CD4-positive, alpha-beta T cell (primary cell): ENCODE measurements around the gene PRKACA. TPM values are rescaled to one million over a fixed set of nuclear protein-coding genes. Genes with fewer than 3 reads are reported as not detected.

Experiments
- ATAC-seq: fragments of 200-7000 bp; cut with Tn5 transposase; one replicate; pipeline ENCODE4 v1.10.0; 2022; ENCODE audit warnings: mild to moderate bottlenecking; ENCODE audit not compliant: poor library complexity
- CTCF ChIA-PET: fragments of 350-600 bp; sonication (Branson Sonifier 250); formaldehyde crosslinking; loops from one replicate; lab custom pipeline; 2021; ENCODE audit warnings: antibody characterized with exemption, inconsistent platforms; lab: Charles Lee
- POLR2A ChIA-PET: fragments of 350-600 bp; sonication (Branson Sonifier 250); formaldehyde crosslinking; loops from one replicate; lab custom pipeline; 2021; ENCODE audit warnings: antibody characterized with exemption, inconsistent platforms; lab: Charles Lee
- DNase-seq, 14 experiments: peaks; one replicate each; pipeline ENCODE4 v3.0.0-alpha.2; 2013 to 2020; ENCODE audit warnings: mixed read lengths in 2 of 14
- H3K27ac ChIP-seq, 2 donors: one replicate each; pipeline versions ENCODE4 v1.5.1 to v1.7.0; 2013; ENCODE audit warnings: low read length in 2 of 2, low read depth in 1 of 2, mild to moderate bottlenecking in 1 of 2
- H3K27me3 ChIP-seq, 2 experiments: 1 replicate in 1 of 2; 2 replicates in 1 of 2; pipeline versions ENCODE4 v1.6.1 to v1.7.0; 2013; ENCODE audit warnings: low read length in 2 of 2, control low read depth in 1 of 2, mild to moderate bottlenecking in 1 of 2, moderate library complexity in 1 of 2; ENCODE audit not compliant: insufficient read depth in 2 of 2, control insufficient read depth in 1 of 2
- H3K36me3 ChIP-seq: one replicate; pipeline ENCODE4 v1.6.1; 2013; ENCODE audit warnings: low read length, control low read depth; ENCODE audit not compliant: insufficient read depth
- H3K4me1 ChIP-seq: one replicate; pipeline ENCODE4 v1.6.1; 2013; ENCODE audit warnings: low read length, control low read depth; ENCODE audit not compliant: insufficient read depth
- H3K4me3 ChIP-seq: one replicate; pipeline ENCODE4 v1.5.1; 2013; ENCODE audit warnings: mild to moderate bottlenecking, low read length, moderate library complexity
- H3K9me3 ChIP-seq, 2 experiments: 1 replicate in 1 of 2; 2 replicates in 1 of 2; pipeline versions ENCODE4 v1.6.1 to v1.7.0; 2013; ENCODE audit warnings: low read length in 2 of 2, mild to moderate bottlenecking in 2 of 2, control low read depth in 1 of 2, moderate library complexity in 1 of 2; ENCODE audit not compliant: control insufficient read depth in 1 of 2, insufficient read depth in 1 of 2
- H3K27ac Mint-ChIP-seq: one replicate; pipeline ENCODE4 v1.8.0; 2020; ENCODE audit warnings: mixed read lengths
- H3K27me3 Mint-ChIP-seq: one replicate; pipeline ENCODE4 v1.8.0; 2021; ENCODE audit warnings: mixed read lengths
- H3K36me3 Mint-ChIP-seq: one replicate; pipeline ENCODE4 v1.8.0; 2021; ENCODE audit warnings: low read depth, mixed read lengths
- H3K4me1 Mint-ChIP-seq: one replicate; pipeline ENCODE4 v1.8.0; 2021; ENCODE audit warnings: low read depth, mixed read lengths
- H3K4me3 Mint-ChIP-seq: one replicate; pipeline ENCODE4 v1.8.0; 2020; ENCODE audit warnings: mild to moderate bottlenecking, mixed read lengths
- H3K9me3 Mint-ChIP-seq: one replicate; pipeline ENCODE4 v1.8.0; 2020; ENCODE audit warnings: mixed read lengths
- CTCF ChIP-seq: fragments of 200-600 bp; IDR thresholded peaks from one replicate; pipeline ENCODE4 v1.8.0; 2022; ENCODE audit warnings: antibody characterized with exemption, mild to moderate bottlenecking
- intact Hi-C, 2 experiments: fragments of 100-400 bp; cut with DNase I in 1 of 2; cut with micrococcal nuclease in 1 of 2; formaldehyde crosslinking; loops; one replicate each; pipeline versions ENCODE4 v1.15.1 to v1.9.0; 2023 to 2025; cut with DNase I, micrococcal nuclease
- total RNA-seq, 174 experiments: library from RNA in 2 of 174; stranded (reverse) in 2 of 174; gene quantifications; one replicate each; pipeline ENCODE4 v1.2.3 and lab custom pipeline; 2021 to 2026

The PRKACA gene
- total RNA-seq, 2 experiments from 2014 or later, result 27.4 to 29.8 TPM

- Histone ChIP-seq H3K9me3 (peaks cover 5 to 7% of the 10 kb centered on the region in 2 experiments), H3K4me3 (no peak overlapping the region), H3K36me3 (peaks cover 22% of the 10 kb centered on the region), H3K4me1 (peaks cover 10% of the 10 kb centered on the region), H3K27ac (no peak overlapping the region), H3K27me3 (no peaks in the 10 kb centered on the region)
- no peak overlapping the region for H3K27ac Mint-ChIP-seq
- no peak for TF ChIP-seq CTCF
- ATAC-seq (no peak), DNase-seq (peak in 1 of 14 experiments; percentile 15)
- peaks cover 20% of the 10 kb centered on the region for H3K4me1 Mint-ChIP-seq
- ChIA-PET POLR2A (interaction anchor here (0.7 kb wide), 1 partner anchor 307 kb away, joined by 3 read pairs; no protein-coding TSS in a partner anchor), CTCF (interaction anchor here (1.4 kb wide), 1 partner anchor 37 kb away, joined by 3 read pairs; no protein-coding TSS in a partner anchor)
- intact Hi-C loops, result no loop called here
- H3K9me3 Mint-ChIP-seq, result peaks cover 4% of the 10 kb centered on the region
- no peak overlapping the region for H3K4me3 Mint-ChIP-seq
- no peaks in the 10 kb centered on the region for H3K27me3 Mint-ChIP-seq
- H3K36me3 Mint-ChIP-seq, result peaks cover 39% of the 10 kb centered on the region
Measured at GRCh38 chr19:14096272-14096992, 21.1 kb downstream of the PRKACA start.

- TF ChIP-seq CTCF, result no peak
- Mint-ChIP-seq H3K27me3 (no peaks in the 10 kb centered on the region), H3K9me3 (peaks cover 4% of the 10 kb centered on the region), H3K36me3 (peaks cover 35% of the 10 kb centered on the region), H3K4me3 (peak overlapping the region; percentile 55), H3K27ac (peak overlapping the region; percentile 76), H3K4me1 (peaks cover 21% of the 10 kb centered on the region)
- Histone ChIP-seq H3K27ac (no peak overlapping the region), H3K27me3 (no peaks in the 10 kb centered on the region), H3K4me3 (no peak overlapping the region), H3K4me1 (peaks cover 11% of the 10 kb centered on the region), H3K9me3 (peaks cover 5 to 7% of the 10 kb centered on the region in 2 experiments), H3K36me3 (peaks cover 15% of the 10 kb centered on the region)
- no peak for ATAC-seq
- ChIA-PET CTCF (interaction anchor here (1.4 kb wide), 1 partner anchor 36 kb away, joined by 3 read pairs; no protein-coding TSS in a partner anchor), POLR2A (interaction anchor here (0.9 to 1.1 kb wide), 2 partner anchors 20 to 42 kb away, joined by 3 to 4 read pairs; partner anchors contain the start of gene ASF1B)
- intact Hi-C loops, result no loop called here
- no peak for DNase-seq
Measured at GRCh38 chr19:14094854-14095253, 22.7 kb downstream of the PRKACA start.

GRCh38 chr19:14093117-14093823, 24.3 kb downstream of the PRKACA start:
- H3K4me3 Mint-ChIP-seq, result peak overlapping the region; percentile 87
- peaks cover 21% of the 10 kb centered on the region for H3K4me1 ChIP-seq
- ChIA-PET POLR2A (interaction anchor here (0.6 to 3.6 kb wide), 3 partner anchors 44 to 213 kb away, joined by 3 to 39 read pairs (median 5); partner anchors contain the start of gene ASF1B), CTCF (interaction anchor here (2.2 kb wide), 1 partner anchor 43 kb away, joined by 8 read pairs; the partner anchor contains the start of gene ASF1B)
- no peak overlapping the region for H3K4me3 ChIP-seq
- no peaks in the 10 kb centered on the region for H3K27me3 Mint-ChIP-seq
- peaks cover 27% of the 10 kb centered on the region for H3K4me1 Mint-ChIP-seq
- peak overlapping the region; percentile 69 for H3K27ac Mint-ChIP-seq
- H3K27me3 ChIP-seq, result no peaks in the 10 kb centered on the region
- DNase-seq (no peak), ATAC-seq (no peak)
- intact Hi-C loops, result loop anchor here in 1 of 2 experiments (2.0 kb wide), 2 partner anchors 22 to 42 kb away; no protein-coding TSS in a partner anchor
- H3K9me3 ChIP-seq, result peaks cover 5 to 7% of the 10 kb centered on the region in 2 experiments
- peaks cover 4% of the 10 kb centered on the region for H3K9me3 Mint-ChIP-seq
- H3K36me3 Mint-ChIP-seq, result peaks cover 46% of the 10 kb centered on the region
- no peak overlapping the region for H3K27ac ChIP-seq
- no peak for TF ChIP-seq CTCF
- H3K36me3 ChIP-seq, result peaks cover 21% of the 10 kb centered on the region
